Activated CD8-positive, alpha-beta memory T cell treated with anti-CD3 and anti-CD28 coated beads for 24 hours (primary cell): Measurements from ENCODE around the gene MKRN2OS.
"Not testable (repeated sequence)": the region's sequence is repeated elsewhere in the genome, so short reads cannot be mapped to it uniquely, and the experiment has no call there.

Experiments used
- DNase-seq: peaks from one replicate; pipeline ENCODE4 v3.0.0-alpha.2; 2020

Gene MKRN2OS

GRCh38 chr3:12560505-12561190, 15.3 kb upstream of the MKRN2OS start:
- DNase-seq: no peak

DNA sequence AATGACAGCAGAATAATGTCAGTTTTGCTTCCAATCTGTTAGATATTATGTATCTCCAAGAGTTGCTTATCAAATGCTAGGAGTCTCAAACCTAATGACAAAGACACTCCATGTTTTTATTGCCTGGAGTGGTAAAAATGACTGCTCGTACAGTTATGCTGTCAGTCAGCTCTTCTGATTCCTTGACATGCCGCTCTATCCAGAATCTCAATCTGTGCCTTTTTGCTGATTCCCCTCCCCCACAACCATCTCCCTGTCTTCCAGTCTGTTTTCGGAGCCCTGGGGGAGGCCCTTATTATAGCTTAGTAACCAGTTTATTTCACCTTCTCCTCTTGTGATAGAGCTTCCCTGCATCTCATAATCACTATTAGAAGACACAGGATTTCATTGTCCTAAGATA, 14.2 kb upstream of the MKRN2OS start:
- DNase-seq: no peak

GRCh38 chr3:12558706-12559105, 13.4 kb upstream of the MKRN2OS start:
- no peak for DNase-seq

DNA sequence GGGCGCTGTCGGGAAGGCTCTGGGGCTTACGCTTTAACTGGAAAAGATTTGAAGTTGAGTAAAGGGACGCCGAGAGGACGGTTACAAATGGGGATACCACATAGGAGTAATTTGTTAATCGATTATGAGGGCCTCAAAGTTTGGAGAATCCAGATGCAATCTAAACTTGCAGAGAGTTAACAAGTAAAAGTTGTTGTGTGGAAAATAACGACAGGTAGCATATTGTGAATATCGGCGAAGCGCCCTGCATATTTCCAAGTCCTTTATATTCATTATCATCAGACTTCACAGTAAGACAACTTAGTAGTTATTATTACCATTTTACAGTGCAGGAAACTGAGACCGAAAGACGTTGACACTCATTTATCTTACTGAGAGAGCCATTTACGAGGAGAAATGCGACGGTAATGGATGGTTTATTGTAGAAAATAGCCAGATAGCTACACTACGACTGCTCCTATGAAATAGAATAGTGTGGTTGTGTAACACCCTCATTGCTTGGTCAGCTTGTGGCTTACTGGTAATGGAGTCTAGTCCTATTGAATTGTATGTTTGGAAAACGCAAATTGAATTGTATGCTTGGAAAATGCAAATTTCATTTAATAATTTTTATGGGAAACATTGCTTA, 12.3 kb upstream of the MKRN2OS start:
- no peak for DNase-seq

DNA sequence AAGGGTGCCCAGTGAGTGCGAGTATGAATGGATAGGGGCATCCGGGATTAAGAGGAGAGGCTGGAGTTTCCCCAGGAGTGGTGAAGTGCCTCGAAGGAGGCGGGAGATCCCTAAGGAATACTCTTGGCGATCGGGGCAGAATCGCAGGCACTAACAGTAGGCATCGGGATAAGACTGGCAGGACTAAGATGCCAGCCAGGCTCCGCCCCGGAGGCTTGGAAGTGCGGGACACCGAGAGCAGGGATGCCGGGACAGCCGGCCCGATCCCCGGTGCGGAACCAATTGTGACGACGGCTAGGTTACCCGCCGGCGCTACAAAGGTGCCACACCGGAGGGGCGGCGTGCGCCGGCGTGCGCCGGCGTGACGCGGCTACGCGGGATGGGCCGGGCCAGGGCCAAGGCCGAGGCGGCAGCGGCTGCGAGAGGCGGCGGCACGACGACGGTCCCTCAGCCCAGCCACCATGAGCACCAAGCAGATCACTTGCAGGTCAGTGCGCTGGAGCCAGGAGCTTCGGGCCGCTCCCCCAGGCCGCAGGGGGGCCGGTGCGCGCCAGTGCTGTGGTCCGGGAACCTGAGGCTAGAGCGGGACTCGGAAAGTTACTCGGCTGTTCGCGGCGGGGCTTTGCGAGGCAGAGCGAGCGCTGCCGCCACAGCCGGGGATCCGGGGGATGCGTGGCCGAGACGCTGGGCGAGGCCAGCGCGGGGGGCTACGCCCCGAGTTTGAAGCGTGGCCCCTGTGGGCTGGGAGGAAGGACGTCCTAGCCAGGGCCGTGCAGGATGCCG, 11.6 kb upstream of the MKRN2OS start, which contains the start of gene MKRN2:
TSS of gene MKRN2 (plus strand) at position 398 of the 783 bp plus-strand sequence. CDS start at position 462, 64 bp downstream.
- peak; percentile 97 for DNase-seq

GRCh38 chr3:12556314-12556689, 11.0 kb upstream of the MKRN2OS start:
- DNase-seq: no peak

DNA sequence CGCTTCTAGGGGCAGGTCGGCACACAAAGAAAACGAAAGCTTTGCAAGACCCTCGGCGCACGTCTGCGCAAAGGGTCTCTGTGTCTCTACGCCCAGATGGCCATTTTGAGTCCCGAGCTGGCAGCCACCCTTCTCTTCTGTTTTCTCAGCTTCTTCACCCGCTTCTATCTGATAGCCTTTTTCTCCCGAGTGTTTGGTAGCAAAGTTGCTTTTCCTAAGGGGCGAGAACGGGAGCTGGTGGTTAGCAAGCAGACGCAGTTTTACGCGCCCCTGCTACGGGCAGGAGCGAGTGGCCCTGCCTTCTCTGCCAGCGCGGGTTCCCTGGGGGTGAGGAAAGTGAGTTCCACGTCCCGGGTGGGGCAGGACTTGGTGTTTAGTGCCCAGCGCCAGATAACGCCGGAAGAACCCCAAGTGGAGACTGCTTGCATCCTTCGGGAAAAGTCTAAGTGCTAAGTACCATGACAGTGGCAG, 8.7 kb upstream of the MKRN2OS start:
- peak; percentile 66 for DNase-seq

DNA sequence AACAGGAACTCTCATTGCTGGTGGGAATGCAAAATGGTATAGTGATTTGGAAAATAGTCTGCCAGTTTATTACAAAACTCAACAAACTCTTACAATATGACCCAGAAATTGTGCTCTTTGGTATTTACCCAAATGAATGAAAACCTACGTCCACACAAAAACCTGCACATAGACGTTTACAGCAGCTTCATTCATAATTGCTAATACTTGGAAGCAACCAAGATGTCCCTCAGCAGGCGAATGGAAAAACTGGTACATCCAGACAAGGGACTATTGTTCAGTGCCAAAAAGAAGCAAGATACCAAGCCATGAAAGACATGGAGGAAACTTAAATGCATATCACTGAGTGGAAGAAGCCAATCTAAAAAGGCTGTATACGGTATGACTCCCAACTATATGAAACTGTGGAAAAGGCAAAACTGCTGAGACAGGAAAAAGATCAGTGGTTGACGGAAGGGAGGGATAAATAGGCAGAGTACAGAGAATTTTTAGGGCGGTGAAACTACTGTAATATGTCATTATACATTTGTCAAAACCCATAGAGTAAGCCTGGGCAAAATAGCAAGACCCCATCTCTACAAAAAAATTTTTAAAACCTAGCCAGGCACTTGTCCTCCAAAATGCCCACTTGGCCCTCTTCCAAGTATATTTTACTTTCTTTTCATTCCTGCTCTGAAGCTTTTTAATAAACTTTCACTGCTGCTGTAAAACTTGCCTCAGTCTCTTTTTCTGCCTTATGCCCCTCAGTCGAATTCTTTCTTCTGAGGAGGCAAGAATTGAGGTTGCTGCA, 4.9 kb upstream of the MKRN2OS start:
- no peak for DNase-seq

DNA sequence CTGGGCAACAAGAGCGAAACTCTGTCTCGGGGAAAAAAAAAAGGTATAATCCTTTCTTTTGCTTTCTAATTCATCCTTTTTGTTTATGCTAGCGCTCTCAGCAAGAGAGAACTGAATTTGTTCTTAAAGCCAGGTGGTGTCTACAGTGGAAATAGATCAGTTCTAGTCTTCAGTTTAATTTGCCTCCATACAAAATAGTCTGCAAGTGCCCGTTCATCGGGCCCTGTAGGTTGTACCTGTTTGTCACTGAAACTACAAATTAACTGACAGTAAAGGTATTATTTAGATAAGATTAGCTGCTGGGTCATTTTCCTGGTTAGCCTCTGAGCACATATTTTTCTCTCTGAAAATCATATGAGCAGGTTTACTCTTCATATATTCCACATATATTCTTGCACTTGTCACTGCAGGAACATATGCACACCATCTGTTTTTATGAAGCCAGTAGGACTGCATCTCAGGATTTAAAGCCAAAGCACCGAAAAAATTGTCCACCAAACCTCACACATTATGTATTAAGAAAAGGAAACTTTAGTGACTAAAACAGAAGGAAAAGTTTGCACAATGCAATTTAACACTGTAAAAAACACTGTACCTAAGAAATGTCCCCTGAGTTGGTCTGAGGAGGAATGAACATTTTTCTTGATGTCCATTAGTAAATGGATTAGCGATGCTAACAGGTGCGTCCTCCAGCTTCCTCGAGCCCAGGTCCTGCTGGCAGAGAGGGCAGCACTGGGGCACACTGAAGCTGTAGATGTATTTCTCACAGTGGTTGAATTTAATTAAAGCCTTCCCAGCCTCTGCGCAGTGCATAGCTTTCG, 437 bp downstream of the MKRN2OS start:
- DNase-seq: no peak

DNA sequence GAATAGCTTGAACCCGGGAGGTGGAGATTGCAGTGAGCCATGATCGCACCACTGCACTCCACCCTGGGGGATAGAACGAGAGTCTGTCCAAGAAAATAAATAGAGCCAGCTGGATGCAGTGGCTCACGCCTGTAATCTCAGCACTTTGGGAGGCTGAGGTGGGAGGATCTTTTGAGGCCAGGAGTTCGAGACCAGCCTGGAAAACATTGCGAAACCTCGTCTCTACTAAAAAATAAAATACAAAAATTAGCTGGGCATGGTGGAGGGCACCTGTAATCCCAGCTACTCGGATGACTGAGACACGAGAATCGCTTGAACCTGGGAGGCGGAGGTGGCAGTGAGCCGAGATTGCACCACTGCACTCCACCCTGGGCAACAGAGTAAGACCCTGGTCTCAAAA, 1.8 kb downstream of the MKRN2OS start:
- DNase-seq: not testable (repeated sequence)

GRCh38 chr3:12541625-12542024, 3.7 kb downstream of the MKRN2OS start:
- DNase-seq: no peak

DNA sequence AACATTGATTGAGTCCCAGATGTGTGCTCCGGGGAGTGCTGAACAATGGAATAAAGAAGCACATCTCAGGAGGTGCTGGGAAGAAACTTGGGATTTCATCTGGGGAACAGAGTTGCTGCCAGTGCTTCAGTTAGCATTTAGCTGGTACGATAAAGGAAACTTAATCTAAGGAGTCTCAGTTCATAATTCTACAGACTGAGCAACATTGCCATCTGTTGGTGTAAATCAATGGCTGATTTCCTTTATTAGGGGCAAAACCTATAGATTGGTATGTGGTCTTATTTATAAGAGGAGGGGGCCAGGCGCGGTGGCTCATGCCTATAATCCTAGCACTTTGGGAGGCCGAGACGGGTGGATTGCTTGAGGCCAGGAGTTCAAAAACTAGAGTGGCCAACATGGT, 8.9 kb downstream of the MKRN2OS start:
- no peak for DNase-seq

DNA sequence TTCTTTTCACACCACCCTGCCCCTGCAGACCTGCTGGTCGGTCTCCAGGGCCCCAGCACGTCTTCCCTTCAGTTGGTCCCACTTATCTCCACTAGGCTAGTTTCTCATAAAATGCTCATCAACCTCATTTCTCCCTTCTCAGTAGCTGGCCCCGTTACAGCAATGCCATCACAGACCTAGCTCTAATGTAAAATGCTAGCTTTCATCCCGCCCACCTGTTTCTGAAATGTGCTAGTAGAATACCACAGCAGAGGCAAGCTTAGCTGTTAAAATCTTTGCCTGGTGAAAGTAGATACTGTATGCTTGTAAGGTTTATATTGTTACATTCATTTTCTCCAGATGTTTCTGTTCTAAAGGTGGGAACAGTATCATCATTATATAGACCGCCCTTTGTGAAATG, 13.1 kb downstream of the MKRN2OS start:
- no peak for DNase-seq

GRCh38 chr3:12527757-12528143, 17.5 kb downstream of the MKRN2OS start:
- no peak for DNase-seq

DNA sequence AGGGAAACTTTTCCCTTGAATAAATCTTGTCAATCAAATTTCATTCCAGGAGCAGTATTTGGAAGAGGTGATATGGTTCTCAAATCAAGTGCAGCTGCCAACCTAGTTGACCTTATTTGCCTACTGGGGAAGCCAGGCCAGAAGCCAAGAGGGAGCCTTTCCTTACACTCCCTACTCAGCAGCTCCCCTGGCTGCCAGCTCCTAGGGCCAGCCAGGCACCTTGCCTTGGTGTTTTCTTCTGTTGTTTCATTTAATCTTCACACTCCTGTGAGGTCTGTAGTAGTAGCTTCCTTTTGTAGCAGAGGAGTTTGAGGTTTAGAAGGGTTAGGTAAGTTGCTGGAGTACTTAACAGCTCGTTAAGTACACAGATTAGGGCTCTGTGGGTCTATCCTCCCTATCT, 22.6 kb downstream of the MKRN2OS start:
- DNase-seq: no peak

- no peak for DNase-seq
Measured at GRCh38 chr3:12521010-12521409, 24.3 kb downstream of the MKRN2OS start.

GRCh38 chr3:12518261-12519028, 26.9 kb downstream of the MKRN2OS start:
- DNase-seq: no peak

DNA sequence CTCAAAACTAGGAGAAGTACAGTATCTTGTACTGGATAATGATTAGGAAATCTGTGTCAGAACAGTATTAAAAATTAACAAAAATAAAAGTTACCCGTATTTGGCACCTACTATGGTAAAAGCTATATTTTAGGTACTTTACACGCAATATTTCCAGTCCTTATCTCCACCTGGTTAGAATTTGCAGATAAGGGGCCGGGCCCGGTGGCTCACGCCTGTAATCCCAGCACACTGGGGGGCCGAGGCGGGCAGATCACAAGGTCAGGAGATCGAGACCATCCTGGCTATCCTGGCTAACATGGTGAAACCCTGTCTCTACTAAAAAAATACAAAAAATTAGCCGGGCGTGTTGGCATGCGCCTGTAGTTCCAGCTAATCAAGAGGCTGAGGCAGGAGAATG, 28.4 kb downstream of the MKRN2OS start:
- no peak for DNase-seq

DNA sequence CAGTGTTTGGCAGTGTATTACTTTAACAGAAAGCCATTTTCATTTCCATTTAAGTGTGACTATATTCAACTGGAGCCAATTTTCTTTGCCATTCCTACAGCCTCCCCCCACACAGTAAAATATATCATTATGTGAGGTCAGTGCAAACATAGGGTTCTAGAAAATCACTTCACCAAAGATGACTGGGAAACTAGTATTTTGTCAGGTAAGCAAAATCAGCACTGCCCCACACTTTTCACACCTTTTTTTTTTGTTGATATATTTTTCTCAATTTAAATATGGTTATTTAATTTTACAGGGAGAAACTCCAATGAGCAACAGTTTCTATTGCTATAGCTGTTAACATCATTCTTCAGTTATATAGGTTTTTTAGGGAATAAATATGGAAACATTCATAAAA, 29.7 kb downstream of the MKRN2OS start:
- no peak for DNase-seq

DNA sequence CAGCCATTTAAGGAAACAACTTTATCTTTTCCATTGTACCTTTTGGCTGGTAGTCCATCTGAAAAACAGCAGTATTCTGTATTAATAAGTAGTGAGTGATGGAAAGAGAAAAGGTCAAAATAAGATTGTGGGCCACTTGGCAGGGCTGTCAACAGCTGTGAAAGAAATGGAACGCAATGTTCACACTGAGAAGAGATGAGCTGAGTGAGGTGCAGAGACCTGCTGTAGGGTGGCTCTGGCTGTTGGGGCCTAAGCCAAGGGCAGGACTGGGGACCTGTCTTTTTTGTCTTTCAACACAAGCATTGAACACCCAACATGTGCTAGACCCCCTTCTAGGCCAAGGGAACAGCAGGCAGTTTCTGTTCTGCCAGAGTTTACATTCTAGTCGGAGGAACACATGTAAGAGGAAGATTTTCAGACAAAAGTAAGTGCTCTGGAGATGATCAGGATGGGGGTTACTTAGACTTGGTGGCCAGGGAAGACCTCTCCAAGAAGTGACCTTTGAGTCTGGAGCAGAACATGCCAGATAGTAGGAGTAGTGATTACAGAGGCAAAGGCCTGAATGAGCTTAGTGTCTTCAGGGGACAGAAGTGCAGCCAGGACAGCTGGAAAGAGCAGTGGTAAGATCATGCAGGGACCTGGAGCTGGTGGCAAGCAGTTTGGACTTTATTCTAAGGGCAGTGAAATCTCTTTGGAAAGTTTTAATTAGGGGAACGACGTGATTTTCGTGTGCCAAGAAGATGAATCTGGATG, 31.4 kb downstream of the MKRN2OS start:
- DNase-seq: no peak
